HG03095 (cell line): ENCODE data around the gene CACNA1G.
A peak's percentile ranks its signal among the peaks of the same experiment; 100 is the strongest.

Experiments
- ATAC-seq: cut with Tn5 transposase; IDR thresholded peaks from one replicate; pipeline ENCODE4 v1.9.1; 2021; ENCODE audit warnings: moderate library complexity; ENCODE audit not compliant: unreplicated experiment

The CACNA1G gene

DNA sequence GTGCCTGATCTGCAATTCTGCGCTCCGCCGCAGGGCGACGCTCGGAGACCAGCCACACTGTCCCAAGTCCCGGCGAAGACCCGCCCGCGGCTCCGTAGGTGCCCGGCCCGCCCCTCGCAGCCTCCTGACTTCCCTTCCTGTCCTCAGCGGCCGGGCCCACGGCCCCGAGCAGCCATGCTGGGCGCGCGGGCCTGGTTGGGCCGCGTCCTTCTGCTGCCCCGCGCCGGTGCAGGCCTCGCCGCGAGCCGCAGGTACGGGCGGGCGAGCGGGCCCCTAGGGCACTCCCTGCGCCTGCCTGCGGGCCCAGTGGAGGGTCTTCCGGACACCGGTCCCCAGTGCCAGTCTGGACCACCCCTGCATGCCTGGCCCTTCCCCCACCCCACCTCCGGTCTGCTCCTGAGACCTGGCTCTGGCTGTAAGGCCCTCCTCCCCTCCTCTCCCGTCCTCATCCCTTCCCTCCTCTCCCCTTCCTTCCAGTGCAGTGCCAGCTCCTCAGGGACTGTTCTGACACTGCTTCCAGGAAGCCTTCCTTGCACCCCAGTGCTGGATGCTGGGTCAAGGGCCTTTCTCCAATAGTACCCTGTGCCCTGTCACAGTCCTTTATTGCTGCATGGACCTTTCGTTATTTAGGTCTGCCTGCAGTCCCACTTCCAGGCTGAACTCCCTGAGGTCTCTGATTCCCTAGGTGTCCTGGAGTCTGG, 13.3 kb upstream of the CACNA1G start, which contains the start of gene SPATA20:
TSS of gene SPATA20 (plus strand) at position 140 of the 701 bp plus-strand sequence. CDS start at position 175, 35 bp downstream.
- peak; percentile 71 for ATAC-seq

DNA sequence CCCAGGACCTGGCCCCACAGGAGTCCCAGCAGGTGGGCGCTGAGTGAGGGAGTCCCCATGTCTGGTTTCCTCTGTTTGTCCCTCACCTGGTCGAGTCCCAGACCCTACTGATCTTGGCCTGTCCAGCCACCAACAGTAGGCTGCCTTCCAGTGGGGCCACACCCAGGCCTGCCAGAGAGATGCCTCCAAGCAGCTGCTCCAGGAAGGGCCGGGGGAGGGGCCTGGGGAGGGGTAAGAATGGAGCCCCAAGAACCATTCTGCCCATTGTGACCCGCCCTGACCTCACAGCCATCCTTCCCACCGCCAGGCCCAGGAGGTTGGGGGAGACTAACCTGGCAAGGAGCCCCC, 12.8 kb upstream of the CACNA1G start:
- no peak for ATAC-seq

GRCh38 chr17:50548831-50549230, 11.7 kb upstream of the CACNA1G start:
- no peak for ATAC-seq

GRCh38 chr17:50549256-50549941, 11.1 kb upstream of the CACNA1G start:
- no peak for ATAC-seq

- no peak for ATAC-seq
Measured at GRCh38 chr17:50549969-50550368, 10.5 kb upstream of the CACNA1G start.

- ATAC-seq = no peak
Measured at GRCh38 chr17:50550661-50551432, 9.7 kb upstream of the CACNA1G start.

GRCh38 chr17:50551433-50551815, 9.1 kb upstream of the CACNA1G start:
- no peak for ATAC-seq

DNA sequence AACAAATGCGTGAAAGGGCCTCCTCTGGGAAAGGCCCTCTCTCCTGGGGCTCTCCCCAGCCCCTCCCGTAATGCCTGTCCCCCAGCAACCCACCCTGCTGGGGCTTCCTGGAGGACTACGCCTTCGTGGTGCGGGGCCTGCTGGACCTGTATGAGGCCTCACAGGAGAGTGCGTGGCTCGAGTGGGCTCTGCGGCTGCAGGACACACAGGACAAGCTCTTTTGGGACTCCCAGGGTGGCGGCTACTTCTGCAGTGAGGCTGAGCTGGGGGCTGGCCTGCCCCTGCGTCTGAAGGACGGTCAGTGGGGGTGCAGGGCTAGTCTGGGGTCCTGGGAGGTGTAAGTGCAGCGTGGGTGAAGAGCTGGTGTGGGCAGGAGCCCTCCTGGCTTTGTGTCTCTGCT, 8.6 kb upstream of the CACNA1G start:
- ATAC-seq = no peak

GRCh38 chr17:50554201-50554600, 6.3 kb upstream of the CACNA1G start:
- no peak for ATAC-seq

- no peak for ATAC-seq
Measured at GRCh38 chr17:50556803-50557202, 3.7 kb upstream of the CACNA1G start.

- ATAC-seq = no peak
Measured at GRCh38 chr17:50557630-50558029, 2.9 kb upstream of the CACNA1G start.

- no peak for ATAC-seq
Measured at GRCh38 chr17:50558091-50558490, 2.4 kb upstream of the CACNA1G start.

- ATAC-seq = no peak
Measured at GRCh38 chr17:50558581-50558940, 2.0 kb upstream of the CACNA1G start.

DNA sequence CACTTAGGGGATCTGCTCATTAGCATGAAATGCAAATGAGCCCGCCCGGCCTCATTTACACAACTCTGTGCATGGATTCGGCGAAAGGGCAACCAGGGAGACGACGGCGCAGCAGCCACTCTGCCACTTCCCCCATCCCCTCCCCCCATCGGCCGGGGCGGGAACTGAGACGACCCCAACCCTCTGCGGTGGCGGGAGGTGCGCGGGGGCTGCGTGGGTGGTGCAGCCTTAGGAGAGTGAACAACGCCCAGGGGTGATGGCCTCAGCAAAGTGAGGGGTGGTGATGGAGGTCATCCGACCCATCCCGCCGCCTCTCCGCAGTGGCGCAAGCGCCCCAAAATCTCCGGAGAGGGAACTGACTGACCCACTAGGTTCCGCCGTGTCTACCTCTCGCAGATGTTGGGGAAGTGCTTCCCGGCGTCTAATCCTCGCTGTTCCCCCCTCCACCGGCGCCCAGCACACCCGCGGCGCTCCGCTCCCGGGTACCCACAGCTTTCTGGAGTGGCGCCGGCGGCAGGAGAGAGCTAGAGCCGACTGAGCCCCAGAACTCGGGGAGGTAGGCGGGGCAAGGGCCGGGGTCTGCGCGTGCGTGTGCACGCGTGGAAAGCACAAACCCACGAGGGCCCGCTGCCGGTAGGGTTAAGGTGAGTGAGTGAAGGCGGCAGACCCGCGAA, 1.4 kb upstream of the CACNA1G start:
- ATAC-seq = no peak

GRCh38 chr17:50559674-50560184, 786 bp upstream of the CACNA1G start:
- ATAC-seq = no peak

- ATAC-seq = no peak
Measured at GRCh38 chr17:50560931-50561745, 623 bp downstream of the CACNA1G start.

GRCh38 chr17:50561746-50562141, 1.2 kb downstream of the CACNA1G start:
- ATAC-seq = no peak

GRCh38 chr17:50562242-50563091, 2.0 kb downstream of the CACNA1G start:
- no peak for ATAC-seq

- ATAC-seq = no peak
Measured at GRCh38 chr17:50563092-50563511, 2.6 kb downstream of the CACNA1G start.
